GM12878 (cell line): ENCODE measurements around the gene SASH1. TPM values are rescaled to one million over a fixed set of nuclear protein-coding genes. Genes with fewer than 3 reads are reported as not detected.

Source experiments
- ATAC-seq: fragments of 200-7000 bp; cut with Tn5 transposase; 3 replicates; pipeline ENCODE4 v1.9.1; 2020; ENCODE audit warnings: mild to moderate bottlenecking, moderate library complexity
- BruUV-seq: library from RNA; stranded (reverse); fragments of 400-500 nt; replicated peaks from 2 replicates; lab custom pipeline; 2021; lab: Mats Ljungman, UMichigan
- CTCF ChIA-PET: fragments of 300-600 bp; sonication (Branson Sonifier 250); formaldehyde crosslinking; extraction: SDS; loops from one replicate; lab custom pipeline; 2021; ENCODE audit warnings: inconsistent platforms; lab: Yijun Ruan, JAX
- POLR2A ChIA-PET: fragments of 350-600 bp; formaldehyde crosslinking; extraction: SDS; loops from one replicate; lab custom pipeline; 2021; ENCODE audit warnings: inconsistent platforms; lab: Charles Lee
- RAD21 ChIA-PET: fragments of 300-600 bp; sonication (Branson Sonifier 250); formaldehyde crosslinking; loops from one replicate; lab custom pipeline; 2023; ENCODE audit warnings: antibody characterized with exemption; ENCODE audit not compliant: unreplicated experiment; lab: Charles Lee
- SMC1A ChIA-PET: fragments of 300-600 bp; sonication (Branson Sonifier 250); formaldehyde crosslinking; loops from one replicate; lab custom pipeline; 2023; ENCODE audit not compliant: unreplicated experiment, uncharacterized antibody; lab: Charles Lee
- DNase-seq: peaks from one replicate; pipeline ENCODE4 v3.0.0-alpha.2; 2011; ENCODE audit warnings: low read depth, low spot score
- FAIRE-seq: peaks from 3 replicates; lab custom pipeline; 2011; peaks lifted over from hg19 to GRCh38; lab: Jason Lieb, UNC
- H2AFZ ChIP-seq: 2 replicates; pipeline ENCODE4 v1.6.0; 2011; ENCODE audit warnings: low read depth, low read length, control low read depth; ENCODE audit not compliant: control insufficient read depth
- H3K27ac ChIP-seq: 2 replicates; pipeline ENCODE4 v1.5.1; 2011; ENCODE audit warnings: control low read depth; ENCODE audit not compliant: control insufficient read depth, insufficient read depth
- H3K27me3 ChIP-seq, 2 experiments: replicated peaks in 1 of 2; 2 replicates each; pipeline versions ENCODE4 v1.6.0 to v1.6.1; 2011; ENCODE audit warnings: low read length in 1 of 2; ENCODE audit not compliant: control insufficient read depth in 2 of 2, insufficient read depth in 2 of 2
- H3K36me3 ChIP-seq, 2 experiments: 2 replicates each; pipeline ENCODE4 v1.5.1; 2011; ENCODE audit warnings: low read length in 1 of 2; ENCODE audit not compliant: control insufficient read depth in 2 of 2, insufficient read depth in 2 of 2
- H3K4me1 ChIP-seq: 2 replicates; pipeline ENCODE4 v1.6.1; 2011; ENCODE audit warnings: mild to moderate bottlenecking, low read length, moderate library complexity, mixed read lengths; ENCODE audit not compliant: control insufficient read depth, insufficient read depth
- H3K4me2 ChIP-seq: 2 replicates; pipeline ENCODE4 v1.6.0; 2011; ENCODE audit warnings: control low read depth; ENCODE audit not compliant: control insufficient read depth, insufficient read depth
- H3K4me3 ChIP-seq: fragments of 200-600 bp; sonication (generic); 2 replicates; pipeline ENCODE4 v1.5.1; 2016
- H3K79me2 ChIP-seq: 2 replicates; pipeline ENCODE4 v1.6.0; 2011; ENCODE audit warnings: low read length; ENCODE audit not compliant: control insufficient read depth, insufficient read depth
- H3K9ac ChIP-seq: 2 replicates; pipeline ENCODE4 v1.8.0; 2011; ENCODE audit warnings: low read length, control low read depth, mixed read lengths; ENCODE audit not compliant: control insufficient read depth, insufficient read depth
- H3K9me3 ChIP-seq: replicated peaks from 3 replicates; pipeline ENCODE4 v1.5.1; 2011; ENCODE audit warnings: mild to moderate bottlenecking, low read length; ENCODE audit not compliant: control insufficient read depth, insufficient read depth
- H4K20me1 ChIP-seq: 2 replicates; pipeline ENCODE4 v1.6.0; 2011; ENCODE audit not compliant: control insufficient read depth, insufficient read depth
- CHD2 ChIP-seq: IDR thresholded peaks from 2 replicates; pipeline ENCODE4 v1.6.1; 2011; ENCODE audit warnings: low read depth, low read length, improper control_type of control experiment, borderline replicate concordance
- IRF4 ChIP-seq: IDR thresholded peaks from 2 replicates; pipeline ENCODE4 v1.6.1; 2011; ENCODE audit warnings: low read depth, low read length
- MYB ChIP-seq: fragments of 150-350 bp; IDR thresholded peaks from 2 replicates; pipeline ENCODE4 v1.6.1; 2014; ENCODE audit warnings: mild to moderate bottlenecking, low read depth, low read length, borderline replicate concordance
- NFYB ChIP-seq: IDR thresholded peaks from 2 replicates; pipeline ENCODE4 v1.6.1; 2011; ENCODE audit warnings: low read depth, mild to moderate bottlenecking, low read length, improper control_type of control experiment, moderate library complexity; ENCODE audit not compliant: insufficient read depth
- NKRF ChIP-seq: fragments of 450-650 bp; conservative IDR thresholded peaks from 2 replicates; pipeline ENCODE4 v1.6.1; 2017; ENCODE audit warnings: mild to moderate bottlenecking, moderate library complexity
- NRF1 ChIP-seq: conservative IDR thresholded peaks from 2 replicates; pipeline ENCODE4 v1.6.1; 2011; ENCODE audit warnings: mild to moderate bottlenecking, low read depth, low read length, improper control_type of control experiment
- POLR2A ChIP-seq: IDR thresholded peaks from 2 replicates; pipeline ENCODE4 v1.6.1; 2011; ENCODE audit warnings: low read depth, mild to moderate bottlenecking, low read length
- RB1 ChIP-seq: fragments of 450-650 bp; formaldehyde crosslinking; IDR thresholded peaks from 2 replicates; pipeline ENCODE4 v1.6.1; 2017; ENCODE audit warnings: mild to moderate bottlenecking, borderline replicate concordance
- SIN3A ChIP-seq: IDR thresholded peaks from 2 replicates; pipeline ENCODE4 v1.6.1; 2012; ENCODE audit warnings: low read depth, low read length, improper control_type of control experiment
- SRF ChIP-seq, 2 experiments: IDR thresholded peaks; 2 replicates each; pipeline ENCODE4 v1.6.1; 2011; ENCODE audit warnings: low read depth in 2 of 2, low read length in 2 of 2, mild to moderate bottlenecking in 1 of 2, moderate library complexity in 1 of 2
- ZBED1 ChIP-seq: IDR thresholded peaks from 2 replicates; pipeline ENCODE4 v1.6.1; 2016; ENCODE audit warnings: borderline replicate concordance
- WGBS: methylation state at CpG from one replicate; pipeline ENCODE4 v1.1.6; 2016; ENCODE audit warnings: low lambda C conversion rate; ENCODE audit not compliant: insufficient replicate concordance, insufficient coverage; ENCODE audit errors: missing lambda C conversion rate; 5-methylcytosine and 5-hydroxymethylcytosine counted together
- in situ Hi-C: fragments of 300-500 bp; cut with MboI; formaldehyde crosslinking; loops from 9 replicates; pipeline ENCODE4 v1.14.3; 2018; ENCODE audit warnings: mixed read lengths
- intact Hi-C: fragments of 100-400 bp; cut with micrococcal nuclease; formaldehyde crosslinking; loops from one replicate; pipeline ENCODE4 v1.14.2; 2022; ENCODE audit not compliant: unreplicated experiment
- polyA plus RNA-seq, 11 experiments: library from polyadenylated mRNA; depleted of rRNA in 4 of 11; unstranded in 6 of 11; stranded (reverse) in 5 of 11; fragments of >200 nt; fragmentation: Nextera tagmentation in 4 of 11; fragmentation: Illumina TruSeq in 1 of 11; extraction: Ambion mirVana in 4 of 11; extraction: Trizol in 1 of 11; gene quantifications; 1 replicate in 1 of 11; 2 replicates in 10 of 11; pipeline versions ENCODE4 v1.2.1 to v1.2.3, GENCODE V29; 2011 to 2016; ENCODE audit warnings: inconsistent platforms in 2 of 11, missing spikeins in 2 of 11, low read depth in 1 of 11
- total RNA-seq, 4 experiments: library from RNA; depleted of rRNA in 3 of 4; stranded (reverse); fragments of >200 nt in 3 of 4; fragmentation: Illumina TruSeq in 1 of 4; extraction: Trizol in 1 of 4; gene quantifications; 2 replicates each; pipeline versions ENCODE4 v1.2.1 to v1.2.3, GENCODE V29; 2013 to 2021
- TF ChIP-seq, protein P1 (sequence below): fragments of 450-650 bp; IDR thresholded peaks from 2 replicates; pipeline ENCODE4 v1.6.1; 2016; ENCODE audit warnings: mild to moderate bottlenecking, moderate library complexity, borderline replicate concordance

The SASH1 gene
- total and polyA plus RNA-seq, 10 of the 15 experiments (the other 5 are each of a cell fraction or from before 2014, with no cell fraction given), result 0.01 to 0.73 (median 0.14) TPM; not detected in 4

DNA sequence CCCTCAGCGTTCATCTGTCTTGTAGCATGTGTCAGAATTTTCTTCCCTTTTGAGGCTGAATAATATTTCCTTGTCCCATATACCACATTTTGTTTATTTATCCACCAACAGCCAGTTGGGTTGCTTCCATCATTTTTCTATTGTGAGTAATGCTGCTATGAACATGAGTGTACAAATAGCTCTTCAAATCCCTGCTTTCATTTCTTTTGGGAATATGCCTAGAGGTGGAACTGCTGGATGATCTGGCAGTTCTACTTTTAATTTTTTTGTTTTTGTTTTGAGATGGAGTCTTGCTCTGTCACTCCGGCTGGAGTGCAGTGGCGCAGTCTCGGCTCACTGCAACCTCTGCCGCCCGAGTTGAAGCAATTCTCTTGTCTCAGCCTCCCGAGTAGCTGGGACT, 64.7 kb downstream of the SASH1 start:
- Histone ChIP-seq H3K79me2 (no peaks in the 10 kb centered on the region), H2AFZ (no peak overlapping the region), H3K36me3 (no peaks in the 10 kb centered on the region), H4K20me1 (no peaks in the 10 kb centered on the region), H3K9ac (no peak overlapping the region), H3K9me3 (no peaks in the 10 kb centered on the region), H3K27me3 (no peaks in the 10 kb centered on the region), H3K27ac (no peak overlapping the region), H3K4me1 (no peaks in the 10 kb centered on the region), H3K4me2 (no peak overlapping the region), H3K4me3 (no peak overlapping the region)
- no TSS peak for BruUV-seq
- FAIRE-seq (no peak), ATAC-seq (no peak), DNase-seq (no peak)
- in situ Hi-C loops, result no loop called here
- RAD21 ChIA-PET, result no interaction called here
- WGBS, result 43% methylated on average over 7 of the region's 7 CpGs
- POLR2A ChIA-PET, result no interaction called here
- intact Hi-C loops, result no loop called here
- SMC1A ChIA-PET, result interaction anchor here (0.6 kb wide), 1 partner anchor 530 kb away, joined by 3 read pairs; no protein-coding TSS in a partner anchor
- CTCF ChIA-PET, result no interaction called here
- TF ChIP-seq NKRF, result no peak
- no peak for TF ChIP-seq CHD2
- TF ChIP-seq NFYB, result no peak
- TF ChIP-seq SIN3A, result no peak

DNA sequence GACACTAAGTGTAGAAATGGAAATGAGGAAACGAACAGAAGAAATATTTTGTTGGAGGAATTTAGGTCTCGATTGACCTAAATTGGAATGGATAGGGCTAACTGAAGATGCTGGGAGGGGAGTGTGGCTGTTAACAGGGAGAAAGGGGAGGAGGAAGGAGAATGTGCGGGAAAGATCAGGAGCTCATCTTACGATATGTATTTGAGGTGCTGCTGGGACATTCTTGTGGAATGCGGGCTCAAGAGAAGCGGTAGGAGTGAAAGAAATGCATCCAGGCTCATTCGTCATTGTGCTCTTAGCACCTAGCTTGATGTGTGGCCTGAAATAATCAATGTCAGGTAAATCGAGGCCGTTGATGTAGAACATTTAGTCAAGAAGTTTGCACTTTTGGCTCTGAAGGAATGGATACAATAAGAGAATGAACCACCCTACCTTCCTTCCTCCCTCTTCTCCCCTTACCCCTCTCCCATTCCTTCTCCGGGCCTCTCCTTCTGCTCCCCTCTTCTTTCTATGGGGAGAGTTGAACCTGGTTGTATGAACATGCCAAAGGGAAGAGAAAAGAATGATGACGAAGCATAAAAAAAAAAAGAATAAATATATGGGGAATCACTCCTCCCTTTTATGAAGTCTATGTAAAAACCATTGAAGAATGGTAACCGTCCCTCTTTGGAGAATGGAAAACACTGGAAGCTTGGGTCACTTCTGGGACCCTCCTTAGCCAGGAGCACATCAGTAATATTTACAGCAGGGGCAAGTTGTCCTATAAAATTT, 70.9 kb downstream of the SASH1 start:
- POLR2A ChIA-PET, result no interaction called here
- SMC1A ChIA-PET, result no interaction called here
- 40% methylated on average over 12 of the region's 12 CpGs for WGBS
- TF ChIP-seq IRF4 (no peak), SRF (IDR thresholded peaks at IDR 0.05; ENCODE audit: low read depth in 2 of 2, low read length in 2 of 2) (no peak), RB1 (no peak), NRF1 (no peak), POLR2A (no peak), MYB (no peak), ZBED1 (no peak)
- TF ChIP-seq, protein P1, sequence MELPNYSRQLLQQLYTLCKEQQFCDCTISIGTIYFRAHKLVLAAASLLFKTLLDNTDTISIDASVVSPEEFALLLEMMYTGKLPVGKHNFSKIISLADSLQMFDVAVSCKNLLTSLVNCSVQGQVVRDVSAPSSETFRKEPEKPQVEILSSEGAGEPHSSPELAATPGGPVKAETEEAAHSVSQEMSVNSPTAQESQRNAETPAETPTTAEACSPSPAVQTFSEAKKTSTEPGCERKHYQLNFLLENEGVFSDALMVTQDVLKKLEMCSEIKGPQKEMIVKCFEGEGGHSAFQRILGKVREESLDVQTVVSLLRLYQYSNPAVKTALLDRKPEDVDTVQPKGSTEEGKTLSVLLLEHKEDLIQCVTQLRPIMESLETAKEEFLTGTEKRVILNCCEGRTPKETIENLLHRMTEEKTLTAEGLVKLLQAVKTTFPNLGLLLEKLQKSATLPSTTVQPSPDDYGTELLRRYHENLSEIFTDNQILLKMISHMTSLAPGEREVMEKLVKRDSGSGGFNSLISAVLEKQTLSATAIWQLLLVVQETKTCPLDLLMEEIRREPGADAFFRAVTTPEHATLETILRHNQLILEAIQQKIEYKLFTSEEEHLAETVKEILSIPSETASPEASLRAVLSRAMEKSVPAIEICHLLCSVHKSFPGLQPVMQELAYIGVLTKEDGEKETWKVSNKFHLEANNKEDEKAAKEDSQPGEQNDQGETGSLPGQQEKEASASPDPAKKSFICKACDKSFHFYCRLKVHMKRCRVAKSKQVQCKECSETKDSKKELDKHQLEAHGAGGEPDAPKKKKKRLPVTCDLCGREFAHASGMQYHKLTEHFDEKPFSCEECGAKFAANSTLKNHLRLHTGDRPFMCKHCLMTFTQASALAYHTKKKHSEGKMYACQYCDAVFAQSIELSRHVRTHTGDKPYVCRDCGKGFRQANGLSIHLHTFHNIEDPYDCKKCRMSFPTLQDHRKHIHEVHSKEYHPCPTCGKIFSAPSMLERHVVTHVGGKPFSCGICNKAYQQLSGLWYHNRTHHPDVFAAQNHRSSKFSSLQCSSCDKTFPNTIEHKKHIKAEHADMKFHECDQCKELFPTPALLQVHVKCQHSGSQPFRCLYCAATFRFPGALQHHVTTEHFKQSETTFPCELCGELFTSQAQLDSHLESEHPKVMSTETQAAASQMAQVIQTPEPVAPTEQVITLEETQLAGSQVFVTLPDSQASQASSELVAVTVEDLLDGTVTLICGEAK, result no peak

More for the DNA sequence above, 70.9 kb downstream of the SASH1 start:
- Histone ChIP-seq H3K4me3 (no peak overlapping the region), H3K9me3 (no peaks in the 10 kb centered on the region), H3K4me2 (no peak overlapping the region), H3K9ac (no peak overlapping the region), H3K36me3 (no peaks in the 10 kb centered on the region), H3K27ac (no peak overlapping the region), H4K20me1 (no peaks in the 10 kb centered on the region), H3K27me3 (no peaks in the 10 kb centered on the region), H3K79me2 (no peaks in the 10 kb centered on the region), H2AFZ (no peak overlapping the region), H3K4me1 (no peaks in the 10 kb centered on the region)
- ChIA-PET CTCF (no interaction called here), RAD21 (no interaction called here)
- intact Hi-C loops (no loop called here), in situ Hi-C loops (no loop called here)
- DNase-seq (no peak), ATAC-seq (no peak), FAIRE-seq (no peak)
- BruUV-seq, result no TSS peak
